RWPE2 (cell line): ENCODE measurements around the gene FAAP20.

ENCODE experiments used
- ATAC-seq: fragments of 200-7000 bp; cut with Tn5 transposase; 3 replicates; pipeline ENCODE4 v1.9.1; 2021; ENCODE audit warnings: low read depth
- DNase-seq: peaks from one replicate; pipeline ENCODE4 v3.0.0-alpha.2; 2020; ENCODE audit warnings: low spot score
- H3K27ac ChIP-seq: fragments of 450-650 bp; 2 replicates; pipeline ENCODE4 v1.5.1; 2017; ENCODE audit warnings: mild to moderate bottlenecking; ENCODE audit not compliant: poor library complexity, severe bottlenecking
- H3K27me3 ChIP-seq: fragments of 250-450 bp; sonication (Bioruptor Pico); 2 replicates; pipeline ENCODE4 v1.5.1; 2021; ENCODE audit warnings: mild to moderate bottlenecking, moderate library complexity; ENCODE audit not compliant: insufficient read depth, poor library complexity, severe bottlenecking
- H3K36me3 ChIP-seq: fragments of 250-450 bp; sonication (Bioruptor Pico); 2 replicates; pipeline ENCODE4 v1.5.1; 2020; ENCODE audit warnings: low read depth, mild to moderate bottlenecking, moderate library complexity
- H3K4me1 ChIP-seq: fragments of 250-450 bp; sonication (Bioruptor Pico); 2 replicates; pipeline ENCODE4 v1.5.1; 2021; ENCODE audit warnings: mild to moderate bottlenecking, moderate library complexity; ENCODE audit not compliant: insufficient read depth, poor library complexity, severe bottlenecking
- H3K4me3 ChIP-seq: fragments of 250-450 bp; sonication (Bioruptor Pico); 2 replicates; pipeline ENCODE4 v1.5.1; 2021; ENCODE audit warnings: mild to moderate bottlenecking, moderate library complexity; ENCODE audit not compliant: severe bottlenecking
- H3K9me3 ChIP-seq: fragments of 250-450 bp; sonication (Bioruptor Pico); 2 replicates; pipeline ENCODE4 v1.5.1; 2021; ENCODE audit warnings: mild to moderate bottlenecking, moderate library complexity; ENCODE audit not compliant: severe bottlenecking
- CTCF ChIP-seq: fragments of 450-650 bp; IDR thresholded peaks from one replicate; pipeline ENCODE4 v1.5.1; 2017; ENCODE audit warnings: mild to moderate bottlenecking, moderate library complexity; ENCODE audit not compliant: poor library complexity, severe bottlenecking

Gene FAAP20

GRCh38 chr1:2236695-2237677 lies 42.4 kb upstream of the FAAP20 start:
- H3K4me1 ChIP-seq: peaks cover 18% of the 10 kb centered on the region

GRCh38 chr1:2235300-2235998 lies 40.9 kb upstream of the FAAP20 start:
- Histone ChIP-seq H3K36me3 (peaks cover 16% of the 10 kb centered on the region), H3K27ac (peak overlapping the region; percentile 90), H3K27me3 (no peaks in the 10 kb centered on the region), H3K4me3 (no peak overlapping the region), H3K4me1 (peaks cover 18% of the 10 kb centered on the region), H3K9me3 (no peaks in the 10 kb centered on the region)
- no peak for TF ChIP-seq CTCF
- ATAC-seq: no peak
- no peak for DNase-seq

More at GRCh38 chr1:2236695-2237677, 42.4 kb upstream of the FAAP20 start:
- Histone ChIP-seq H3K9me3 (no peaks in the 10 kb centered on the region), H3K27ac (no peak overlapping the region), H3K36me3 (peaks cover 23% of the 10 kb centered on the region), H3K4me3 (no peak overlapping the region), H3K27me3 (no peaks in the 10 kb centered on the region)
- DNase-seq (peak; percentile 52), ATAC-seq (no peak)
- no peak for TF ChIP-seq CTCF

- TF ChIP-seq CTCF: no peak
- Histone ChIP-seq H3K27me3 (no peaks in the 10 kb centered on the region), H3K27ac (peak overlapping the region; percentile 90), H3K9me3 (no peaks in the 10 kb centered on the region), H3K4me1 (peaks cover 18% of the 10 kb centered on the region), H3K4me3 (no peak overlapping the region), H3K36me3 (peaks cover 12% of the 10 kb centered on the region)
- ATAC-seq (0 out of 3 replicates have a peak, but pooled peaks have one; percentile 8), DNase-seq (no peak)
Observed at GRCh38 chr1:2234762-2235113, 40.2 kb upstream of the FAAP20 start.

GRCh38 chr1:2233997-2234761 lies 39.6 kb upstream of the FAAP20 start:
- H3K4me1 ChIP-seq: peaks cover 18% of the 10 kb centered on the region
- peak overlapping the region; percentile 90 for H3K27ac ChIP-seq
- H3K27me3 ChIP-seq: no peaks in the 10 kb centered on the region
- no peaks in the 10 kb centered on the region for H3K9me3 ChIP-seq
- no peak for TF ChIP-seq CTCF
- peak; percentile 80 for ATAC-seq
- H3K4me3 ChIP-seq: no peak overlapping the region
- peak; percentile 95 for DNase-seq
- H3K36me3 ChIP-seq: peaks cover 15% of the 10 kb centered on the region
